ENCODE measurements around the gene PLEKHM1.

Gene PLEKHM1

DNA sequence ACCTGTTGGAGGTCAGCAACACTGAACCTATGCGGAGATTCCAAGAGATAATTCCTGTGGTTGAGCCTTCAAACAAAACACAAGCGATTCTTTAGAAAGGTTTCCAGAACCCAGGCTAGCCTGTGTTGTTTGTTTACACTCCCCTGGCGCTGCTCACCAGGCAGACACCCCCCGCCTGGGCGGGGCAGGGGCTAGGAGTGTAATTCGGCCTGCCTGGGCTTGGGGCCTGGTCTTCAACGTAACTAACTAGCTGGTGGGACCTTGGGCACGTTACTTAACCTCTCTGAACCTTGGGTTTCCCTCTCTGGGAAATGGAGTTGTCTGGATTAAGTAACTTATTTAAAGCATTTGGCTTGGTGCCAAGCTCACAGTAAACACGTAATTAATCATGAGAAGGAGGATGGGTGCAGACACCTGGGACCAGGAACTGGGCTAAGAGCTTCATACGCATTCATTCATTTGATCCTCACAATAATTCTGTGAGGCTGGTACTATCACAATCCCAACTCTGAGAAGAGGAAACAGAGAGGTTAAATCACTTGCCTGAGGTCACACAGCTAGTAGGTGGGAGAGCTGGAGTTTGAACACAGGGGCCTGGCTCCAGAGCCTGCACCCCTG is 50.3 kb downstream of the PLEKHM1 start:
- no peak for DNase-seq

- no peak for DNase-seq
Observed at GRCh38 chr17:45438931-45439610, 51.5 kb downstream of the PLEKHM1 start.

DNA sequence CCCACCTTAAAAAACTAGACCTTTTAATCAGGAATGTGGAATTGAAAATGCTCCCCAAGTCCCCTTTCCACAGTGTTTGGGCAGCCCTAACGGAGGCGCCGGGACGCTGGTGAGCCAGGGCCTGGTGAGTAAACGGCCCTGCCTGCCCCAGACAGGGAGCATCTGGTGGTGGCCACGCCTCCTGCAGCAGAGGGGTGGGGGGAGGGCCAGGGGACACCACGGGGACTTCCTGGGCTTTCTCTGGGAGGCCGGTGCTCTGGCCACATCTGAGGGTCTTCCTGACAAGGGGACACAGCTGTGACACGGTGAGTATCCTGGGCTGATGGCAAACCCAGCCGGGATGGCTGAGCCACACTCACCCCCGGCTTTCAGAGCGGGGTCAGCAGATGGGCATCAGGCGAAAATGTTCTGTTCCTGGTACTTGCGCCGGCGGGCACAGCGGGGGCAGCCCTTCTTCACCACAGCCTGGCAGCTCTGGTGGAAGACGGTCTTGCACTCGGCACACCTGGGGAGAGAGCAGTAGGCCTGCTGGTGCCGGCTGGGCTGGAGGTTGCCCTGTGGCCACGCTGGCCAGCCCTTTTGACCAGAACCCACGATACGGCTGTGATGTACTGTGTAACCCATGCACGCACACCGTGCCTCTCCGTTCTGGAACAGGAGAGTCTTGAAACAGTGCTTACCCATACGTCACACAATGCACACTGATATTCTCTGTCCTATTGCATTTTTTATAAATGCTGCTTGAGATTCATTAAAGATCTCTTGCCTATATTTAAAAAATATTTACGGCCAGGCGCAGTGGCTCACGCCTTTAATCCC is 52.8 kb downstream of the PLEKHM1 start:
- no peak for DNase-seq

GRCh38 chr17:45436625-45437464 is 53.7 kb downstream of the PLEKHM1 start:
- DNase-seq, result no peak

- no peak for DNase-seq
Observed at GRCh38 chr17:45436161-45436560, 54.4 kb downstream of the PLEKHM1 start.

DNA sequence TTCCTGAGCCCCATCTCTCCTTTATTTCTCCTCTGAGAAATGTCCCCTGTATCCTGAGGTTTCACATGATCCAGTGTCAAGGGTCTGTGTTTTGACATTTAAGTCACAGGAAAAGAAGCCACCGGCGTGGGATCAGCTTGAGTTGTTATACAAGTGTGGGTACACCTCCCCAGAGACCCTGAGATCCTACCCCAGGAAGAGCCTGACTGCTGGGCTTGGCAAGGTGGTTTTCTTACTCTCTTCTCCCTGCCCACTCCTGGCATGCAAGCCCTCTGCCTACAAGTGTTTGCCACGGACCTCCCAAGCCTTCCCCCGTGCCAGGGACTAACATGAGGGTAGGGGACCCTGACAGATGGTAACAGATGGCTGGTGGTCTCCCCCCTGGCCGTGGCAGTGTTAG is 55.0 kb downstream of the PLEKHM1 start:
- DNase-seq, result no peak

DNA sequence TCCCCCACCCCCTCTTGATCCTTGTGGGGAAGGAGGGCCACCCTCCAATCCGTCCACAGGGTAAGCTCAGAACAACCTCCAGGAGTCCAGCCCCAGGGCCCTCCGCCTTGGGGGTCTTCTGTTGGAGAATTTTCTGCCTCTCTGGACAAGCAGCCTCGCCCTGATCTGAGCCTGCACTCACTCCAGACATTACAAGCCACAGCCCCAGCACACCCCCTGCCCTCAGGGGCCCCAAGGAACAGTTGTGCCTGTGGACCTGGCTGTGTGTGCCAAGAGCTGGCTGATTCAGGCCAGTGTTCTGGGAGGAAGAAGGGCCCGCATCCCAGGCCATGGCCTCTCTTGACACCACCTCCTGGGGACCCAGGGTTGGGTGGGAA is 57.4 kb downstream of the PLEKHM1 start:
- no peak for DNase-seq

GRCh38 chr17:45432405-45433158 is 57.9 kb downstream of the PLEKHM1 start, which contains the start of gene ARHGAP27:
Gene ARHGAP27, minus strand, starts transcription at chr17:45432870. Its CDS starts 2,591 bp downstream, at chr17:45430279.
- DNase-seq, result no peak

DNA sequence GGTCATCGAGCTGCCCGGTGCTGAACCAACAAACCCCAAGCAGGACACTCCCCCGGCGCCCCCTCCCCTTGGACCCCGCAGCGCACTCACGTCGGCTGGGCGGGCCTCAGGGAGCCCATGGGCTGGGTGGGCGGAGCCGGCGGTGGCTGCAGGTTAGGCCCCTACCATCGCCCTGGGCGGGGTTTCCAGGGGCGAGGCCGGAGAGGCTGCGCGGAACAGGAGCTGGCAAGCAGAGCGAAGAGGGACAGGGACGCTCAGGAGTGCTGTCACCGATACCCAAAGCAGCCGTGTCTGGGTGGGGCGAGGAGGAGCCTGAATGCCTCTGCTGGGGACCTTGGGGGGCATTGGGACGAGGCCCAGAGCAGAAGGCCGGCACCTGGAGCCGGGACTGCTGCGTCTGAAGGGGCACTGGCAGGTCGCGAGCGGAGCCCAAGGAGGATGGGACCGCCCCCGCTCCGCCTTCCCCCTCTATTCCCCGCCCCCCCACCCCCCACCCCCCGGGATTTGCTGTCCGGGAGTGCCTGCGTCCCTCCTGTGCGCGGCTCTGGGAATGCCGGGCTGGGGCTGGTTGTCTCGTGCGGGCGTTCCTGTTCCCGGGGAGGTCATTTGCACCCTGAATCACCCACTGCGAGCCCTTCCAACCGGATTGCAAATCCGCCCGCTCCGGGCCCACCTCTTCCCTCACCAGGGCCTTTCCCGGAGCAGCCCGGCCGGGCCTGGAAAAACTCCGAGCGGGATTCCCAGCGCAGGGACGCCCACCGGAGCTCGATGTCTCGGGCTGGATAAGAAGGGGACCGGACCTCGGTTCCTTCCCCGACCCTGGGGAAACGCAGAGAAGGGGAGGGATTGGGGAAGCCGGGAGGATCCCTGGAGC is 58.8 kb downstream of the PLEKHM1 start:
- DNase-seq, result peak; percentile 99

- DNase-seq, result peak; percentile 69
Observed at GRCh38 chr17:45430738-45431530, 59.6 kb downstream of the PLEKHM1 start.

GRCh38 chr17:45430006-45430737 is 60.3 kb downstream of the PLEKHM1 start:
- DNase-seq, result no peak

GRCh38 chr17:45429339-45430005 is 61.0 kb downstream of the PLEKHM1 start:
- DNase-seq, result no peak

DNA sequence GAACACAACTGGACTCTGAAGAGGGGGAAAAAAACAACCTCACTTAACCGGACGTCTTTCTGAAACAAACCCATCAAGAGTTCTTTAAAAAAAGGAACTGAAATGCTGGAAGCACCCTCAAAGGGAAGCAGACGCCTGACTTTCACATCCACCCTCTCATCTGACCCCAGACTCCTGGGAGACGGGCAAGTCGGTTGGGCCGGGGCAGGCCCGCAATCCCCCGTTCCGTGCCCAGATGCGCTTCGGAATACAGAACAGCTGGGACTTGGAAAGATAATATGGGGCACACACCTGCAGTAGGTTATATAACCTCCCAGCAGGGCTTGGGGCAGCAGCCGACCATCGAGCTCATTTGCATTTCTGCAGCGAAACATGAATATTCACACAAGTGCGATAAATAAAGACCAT is 61.6 kb downstream of the PLEKHM1 start:
- DNase-seq, result no peak

DNA sequence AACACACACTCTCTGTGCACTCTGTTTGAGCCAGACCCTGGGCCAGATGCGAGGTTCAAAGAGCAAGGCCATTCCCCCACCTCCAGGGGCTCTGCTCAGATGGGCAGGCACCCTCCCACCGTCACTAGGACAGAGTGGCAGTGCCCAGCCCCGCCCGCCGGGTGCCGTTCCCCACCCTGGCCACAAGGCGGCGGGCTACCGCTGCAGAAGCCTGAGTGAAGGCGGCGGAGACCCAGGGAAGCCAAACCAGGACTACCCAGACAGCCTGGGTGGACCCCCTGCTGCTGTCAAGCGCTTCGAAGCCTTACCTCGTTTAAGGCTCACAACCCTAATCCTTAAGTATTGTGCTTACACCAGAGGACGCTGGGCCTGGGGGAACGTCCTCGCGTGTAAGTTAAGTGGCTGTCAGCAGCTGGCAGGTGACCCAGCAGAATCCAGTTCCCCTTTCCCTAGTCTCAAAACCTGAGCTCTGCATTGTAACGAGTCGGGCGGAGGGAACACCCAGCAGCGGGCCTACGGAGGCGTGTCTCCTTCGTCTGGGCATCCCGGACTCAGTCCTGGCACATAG is 62.4 kb downstream of the PLEKHM1 start:
- peak; percentile 97 for DNase-seq

DNA sequence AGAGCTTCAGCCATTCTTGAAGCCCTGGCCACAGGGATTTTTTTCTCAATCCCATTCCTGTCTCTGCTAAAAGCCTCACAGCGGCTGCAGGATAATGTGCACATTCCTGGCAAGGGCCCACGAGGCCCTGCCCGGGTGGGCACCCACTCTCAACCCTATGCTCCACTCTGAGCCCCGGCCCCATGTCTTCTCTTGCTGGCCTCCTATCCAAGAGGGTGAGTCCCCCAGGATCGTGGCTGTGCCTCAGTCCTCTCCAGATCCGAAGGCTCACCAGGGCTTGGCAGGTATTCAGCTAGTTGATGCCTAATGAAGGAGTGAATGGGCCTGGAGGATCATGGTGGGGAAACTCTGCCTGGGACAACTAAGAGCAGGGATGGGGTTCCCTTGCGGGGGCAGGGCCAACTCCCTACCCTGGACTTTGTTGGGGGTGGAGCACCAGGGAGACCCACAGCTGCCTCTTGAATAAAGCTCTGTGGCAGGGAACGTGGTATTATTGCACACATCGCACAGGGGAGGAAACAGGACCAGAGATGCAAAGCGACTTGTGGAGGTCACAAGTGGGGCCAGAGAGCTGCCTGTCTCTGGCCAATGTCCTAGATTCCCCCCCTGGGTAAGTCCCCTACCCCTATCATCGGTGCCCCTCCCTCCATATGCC is 63.2 kb downstream of the PLEKHM1 start:
- DNase-seq, result no peak

DNA sequence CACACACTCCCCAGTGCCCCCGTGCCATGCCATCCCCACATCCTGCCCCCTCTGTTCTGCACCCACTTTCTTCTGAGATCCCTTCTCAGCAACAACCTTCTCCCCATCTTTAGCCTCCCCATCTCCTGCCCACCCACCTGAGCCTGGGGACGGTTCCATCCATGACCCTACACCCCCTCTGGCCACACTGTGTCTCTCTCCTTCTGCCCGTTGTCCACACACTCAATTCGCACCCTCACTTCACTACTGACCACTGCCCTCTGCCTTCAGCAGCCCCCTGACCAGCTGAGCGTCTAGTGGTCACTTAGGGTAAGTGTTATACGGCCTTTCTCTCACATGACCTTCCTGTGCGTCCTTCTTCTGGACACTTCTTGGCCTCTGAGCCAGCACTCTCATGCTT is 64.0 kb downstream of the PLEKHM1 start:
- no peak for DNase-seq

DNA sequence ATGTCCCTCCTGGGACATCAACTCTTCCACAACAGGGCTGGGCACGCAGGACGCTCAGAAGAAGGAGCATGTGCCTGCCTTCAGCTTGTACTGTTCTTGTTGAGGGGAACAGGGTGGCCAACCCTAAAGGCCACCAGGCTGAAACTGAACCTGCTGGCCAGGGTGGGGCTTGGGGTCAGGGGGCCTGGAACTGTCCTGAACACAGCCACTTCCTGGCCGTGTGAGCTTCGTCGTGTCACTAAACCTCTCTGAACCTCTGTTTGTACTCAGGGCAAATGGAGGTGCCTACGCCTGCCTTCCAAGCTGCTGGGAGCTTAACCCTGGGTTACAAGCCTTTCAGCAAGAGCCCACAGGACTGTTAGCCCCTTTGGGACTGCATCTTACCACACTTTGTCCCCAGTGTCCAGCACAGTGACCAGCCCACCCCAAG is 64.5 kb downstream of the PLEKHM1 start:
- no peak for DNase-seq
